NCI-H187 treated with DMSO at 0.1 percent for 48 hours (cell line): ENCODE measurements around the gene CPNE7.
"Not testable (repeated sequence)": the region's sequence is repeated elsewhere in the genome, so short reads cannot be mapped to it uniquely, and the experiment has no call there.

ENCODE experiments used
- DNase-seq: peaks from one replicate; lab custom pipeline; 2025; lab: John Stamatoyannopoulos, UW

The CPNE7 gene

GRCh38 chr16:89624777-89625761, 49.5 kb downstream of the CPNE7 start:
- DNase-seq: no peak

GRCh38 chr16:89629827-89630610, 54.5 kb downstream of the CPNE7 start:
- DNase-seq: no peak

GRCh38 chr16:89633064-89633631, 57.6 kb downstream of the CPNE7 start:
- no peak for DNase-seq

GRCh38 chr16:89634463-89635385, 59.2 kb downstream of the CPNE7 start:
- not testable (repeated sequence) for DNase-seq

- no peak for DNase-seq
Observed at GRCh38 chr16:89636663-89637062, 61.1 kb downstream of the CPNE7 start.

GRCh38 chr16:89637379-89637778, 61.8 kb downstream of the CPNE7 start:
- no peak for DNase-seq

GRCh38 chr16:89638455-89638854, 62.9 kb downstream of the CPNE7 start:
- no peak for DNase-seq

- no peak for DNase-seq
Observed at GRCh38 chr16:89639385-89639784, 63.8 kb downstream of the CPNE7 start.

- DNase-seq: no peak
Observed at GRCh38 chr16:89641458-89642119, 66.0 kb downstream of the CPNE7 start.

GRCh38 chr16:89642574-89642973, 67.0 kb downstream of the CPNE7 start:
- DNase-seq: no peak

- DNase-seq: no peak
Observed at GRCh38 chr16:89643769-89644300, 68.3 kb downstream of the CPNE7 start.

- no peak for DNase-seq
Observed at GRCh38 chr16:89645122-89645521, 69.6 kb downstream of the CPNE7 start.

GRCh38 chr16:89646270-89646669, 70.7 kb downstream of the CPNE7 start:
- no peak for DNase-seq
